Measurements from ENCODE around the gene CFAP119.

- TF ChIP-seq CTCF (IDR thresholded peaks at IDR 0.05): no peak
- no peak for TF ChIP-seq POLR2A (IDR thresholded peaks at IDR 0.05)
Measured at GRCh38 chr16:30785126-30786106, 23.6 kb upstream of the CFAP119 start.

Data from thyroid gland (tissue), 4 donors.